Spleen (tissue), 13 donors: ENCODE data around the gene KIAA1210. TPM values are rescaled to one million over a fixed set of nuclear protein-coding genes. Genes with fewer than 3 reads are reported as not detected.

ENCODE experiments used
- DNase-seq: peaks from one replicate; pipeline ENCODE4 v3.0.0-alpha.2; 2020
- H3K27ac ChIP-seq, 8 donors: fragments of 200-600 bp; sonication (generic) in 7 of 8; 1 replicate in 4 of 8; 2 replicates in 4 of 8; pipeline versions ENCODE4 v1.5.0 to v1.8.0; 2016 to 2021; ENCODE audit warnings: inconsistent platforms in 4 of 8, mild to moderate bottlenecking in 4 of 8, moderate library complexity in 1 of 8
- H3K27me3 ChIP-seq, 7 donors: fragments of 200-600 bp; sonication (generic) in 6 of 7; replicated peaks in 1 of 7; 1 replicate in 4 of 7; 2 replicates in 3 of 7; pipeline versions ENCODE4 v1.5.0 to v1.8.0; 2016 to 2021; ENCODE audit warnings: inconsistent platforms in 3 of 7, mild to moderate bottlenecking in 1 of 7
- H3K36me3 ChIP-seq, 6 donors: fragments of 200-600 bp; sonication (generic) in 5 of 6; 1 replicate in 4 of 6; 2 replicates in 2 of 6; pipeline versions ENCODE4 v1.5.0 to v1.8.0; 2016 to 2021; ENCODE audit warnings: inconsistent platforms in 2 of 6
- H3K4me1 ChIP-seq, 6 donors: fragments of 200-600 bp; sonication (generic) in 5 of 6; 1 replicate in 3 of 6; 2 replicates in 3 of 6; pipeline versions ENCODE4 v1.5.0 to v1.8.0; 2016 to 2021; ENCODE audit warnings: inconsistent platforms in 3 of 6
- H3K4me3 ChIP-seq, 8 donors: fragments of 200-600 bp; sonication (generic) in 7 of 8; 1 replicate in 4 of 8; 2 replicates in 4 of 8; pipeline versions ENCODE4 v1.5.0 to v1.8.0; 2016 to 2021; ENCODE audit warnings: inconsistent platforms in 4 of 8, mild to moderate bottlenecking in 4 of 8, moderate library complexity in 2 of 8
- H3K9me3 ChIP-seq, 8 donors: fragments of 200-600 bp; sonication (generic) in 7 of 8; 1 replicate in 4 of 8; 2 replicates in 4 of 8; pipeline versions ENCODE4 v1.5.0 to v1.8.0; 2016 to 2021; ENCODE audit warnings: inconsistent platforms in 4 of 8
- POLR2A ChIP-seq, 3 donors: fragments of 450-650 bp; IDR thresholded peaks; one replicate each; pipeline ENCODE4 v1.5.1; 2017; ENCODE audit warnings: antibody characterized with exemption in 3 of 3, mild to moderate bottlenecking in 1 of 3
- POLR2AphosphoS5 ChIP-seq, 3 donors: sonication (generic); formaldehyde crosslinking; IDR thresholded peaks; one replicate each; pipeline ENCODE4 v1.5.1; 2017; ENCODE audit warnings: antibody characterized with exemption in 3 of 3
- WGBS, 5 donors: extraction: QIAGEN DNeasy Blood & Tissue Kit in 3 of 5; methylation state at CpG; one replicate each; pipeline versions ENCODE4 v1.1.5 to v1.1.7; 2013 to 2018; 5-methylcytosine and 5-hydroxymethylcytosine counted together
- intact Hi-C: fragments of 100-400 bp; cut with DNase I; formaldehyde crosslinking; loops from one replicate; pipeline ENCODE4 v1.15.0; 2023; ENCODE audit warnings: low total_unique reads
- long read RNA-seq, 2 donors: transcript quantifications; one replicate each; lab custom pipeline, GENCODE V29; 2026
- polyA plus RNA-seq, 3 donors: library from polyadenylated mRNA; stranded (reverse); fragments of 200-250 nt; gene quantifications; one replicate each; pipeline ENCODE4 v1.2.1, GENCODE V29; 2013
- total RNA-seq, 7 donors: library from RNA; depleted of rRNA in 3 of 7; stranded (reverse); fragments of >200 nt in 3 of 7; fragmentation: NEBNext Ultra II Directional in 4 of 7; extraction: Animal tissue kit (Norgen Biotek cat#: 25700) in 4 of 7; gene quantifications; one replicate each; pipeline versions ENCODE4 v1.1.0 to v1.2.1, GENCODE V29; 2016 to 2021
- TF ChIP-seq, protein P1 (sequence below), 11 experiments: fragments of 200-600 bp in 7 of 11; fragments of 450-650 bp in 4 of 11; sonication (generic) in 4 of 11; IDR thresholded peaks in 8 of 11; conservative IDR thresholded peaks in 3 of 11; 1 replicate in 7 of 11; 2 replicates in 4 of 11; pipeline versions ENCODE4 v1.4.0 to v1.8.0; 2016 to 2021; ENCODE audit warnings: antibody characterized with exemption in 11 of 11, inconsistent platforms in 4 of 11, mild to moderate bottlenecking in 1 of 11
- donor health status: healthy with polysubstance abuse.
- donor health status: DM: no; HTN: no; CAD: no; lungs with moderate emphysema.
- donor health status: DM: no; HTN: no; CAD: no.
- donor health status: Bipolar disorder and iron deficiency.
- donor health status: healthy.
- donor health status: DM: no; HTN: no; CAD: no.
- donor health status: DM: yes; HTN: yes; CAD: no.

KIAA1210 gene
- total RNA-seq (not detected), polyA plus RNA-seq (not detected)
- long read RNA-seq, donor 1 = 0 reads
- long read RNA-seq, donor 2 = 0 reads

DNA sequence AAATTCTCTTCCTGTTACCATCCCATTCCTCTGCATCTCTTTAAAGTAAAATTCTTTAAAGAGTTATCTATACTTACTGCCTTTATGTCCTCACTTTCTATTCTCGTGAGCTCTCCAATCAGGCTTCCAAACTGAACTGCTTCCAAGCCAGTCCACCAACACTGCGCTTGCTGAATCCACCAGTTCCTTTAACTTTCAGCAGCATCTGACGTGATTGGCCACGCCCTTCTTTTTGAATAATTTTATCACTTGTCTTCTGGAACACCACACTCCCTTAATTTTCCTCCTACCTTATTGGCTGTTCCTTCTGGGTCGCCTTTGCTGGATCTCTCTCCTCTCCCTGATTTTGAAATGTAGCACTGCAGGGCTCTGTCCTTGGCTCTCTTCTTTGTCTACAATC, at the start of gene KIAA1210:
KIAA1210 (minus strand) TSS at position 163 of the 400 bp plus-strand sequence. CDS start 4,170 bp downstream, outside the sequence.
- Histone ChIP-seq H3K4me3 (no peak within 1 kb of the TSS), H3K27me3 (peaks cover 0 to 11% (median 0%) of the 10 kb centered on the region in 7 donors), H3K36me3 (no peaks in the 10 kb centered on the region), H3K27ac (no peak within 1 kb of the TSS), H3K9me3 (no peaks in the 10 kb centered on the region), H3K4me1 (no peaks in the 10 kb centered on the region)
- TF ChIP-seq, protein P1, sequence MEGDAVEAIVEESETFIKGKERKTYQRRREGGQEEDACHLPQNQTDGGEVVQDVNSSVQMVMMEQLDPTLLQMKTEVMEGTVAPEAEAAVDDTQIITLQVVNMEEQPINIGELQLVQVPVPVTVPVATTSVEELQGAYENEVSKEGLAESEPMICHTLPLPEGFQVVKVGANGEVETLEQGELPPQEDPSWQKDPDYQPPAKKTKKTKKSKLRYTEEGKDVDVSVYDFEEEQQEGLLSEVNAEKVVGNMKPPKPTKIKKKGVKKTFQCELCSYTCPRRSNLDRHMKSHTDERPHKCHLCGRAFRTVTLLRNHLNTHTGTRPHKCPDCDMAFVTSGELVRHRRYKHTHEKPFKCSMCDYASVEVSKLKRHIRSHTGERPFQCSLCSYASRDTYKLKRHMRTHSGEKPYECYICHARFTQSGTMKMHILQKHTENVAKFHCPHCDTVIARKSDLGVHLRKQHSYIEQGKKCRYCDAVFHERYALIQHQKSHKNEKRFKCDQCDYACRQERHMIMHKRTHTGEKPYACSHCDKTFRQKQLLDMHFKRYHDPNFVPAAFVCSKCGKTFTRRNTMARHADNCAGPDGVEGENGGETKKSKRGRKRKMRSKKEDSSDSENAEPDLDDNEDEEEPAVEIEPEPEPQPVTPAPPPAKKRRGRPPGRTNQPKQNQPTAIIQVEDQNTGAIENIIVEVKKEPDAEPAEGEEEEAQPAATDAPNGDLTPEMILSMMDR (IDR thresholded peaks at IDR 0.05 in 8 of 11, conservative IDR thresholded peaks at IDR 0.05 in 3 of 11) = no peak
- no peak for TF ChIP-seq POLR2A (IDR thresholded peaks at IDR 0.05)
- no peak for TF ChIP-seq POLR2AphosphoS5 (IDR thresholded peaks at IDR 0.05)
- intact Hi-C loops = no loop called here
- DNase-seq = no peak
- WGBS, 5 donors = 40 to 83% (median 70%) methylated on average over 5 of the region's 5 CpGs

DNA sequence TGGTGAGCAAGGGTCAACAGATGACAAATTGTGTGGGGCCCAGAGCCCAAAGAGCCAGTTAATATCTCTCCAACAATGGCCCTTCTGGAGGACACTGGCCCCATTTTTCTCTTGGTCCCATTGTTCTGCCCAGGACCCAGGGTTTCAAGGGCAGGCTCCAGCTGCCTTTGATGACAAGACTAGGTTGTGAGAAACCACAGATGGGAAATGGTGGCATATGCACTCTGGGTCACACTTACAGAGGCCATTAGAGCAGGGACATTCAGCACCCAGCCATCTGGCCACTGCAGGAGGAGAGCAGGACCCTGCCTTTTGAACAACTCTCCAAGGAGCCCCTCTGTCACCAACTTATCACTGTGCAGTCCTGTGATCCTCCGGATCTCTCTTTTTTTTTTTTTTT, 49.7 kb upstream of the KIAA1210 start:
- intact Hi-C loops = no loop called here
- WGBS, 5 donors = 0 to 87% (median 83%) methylated on average over 1 of the region's 1 CpG; no CpG with 5 or more reads in 1 of the 5 donors

DNA sequence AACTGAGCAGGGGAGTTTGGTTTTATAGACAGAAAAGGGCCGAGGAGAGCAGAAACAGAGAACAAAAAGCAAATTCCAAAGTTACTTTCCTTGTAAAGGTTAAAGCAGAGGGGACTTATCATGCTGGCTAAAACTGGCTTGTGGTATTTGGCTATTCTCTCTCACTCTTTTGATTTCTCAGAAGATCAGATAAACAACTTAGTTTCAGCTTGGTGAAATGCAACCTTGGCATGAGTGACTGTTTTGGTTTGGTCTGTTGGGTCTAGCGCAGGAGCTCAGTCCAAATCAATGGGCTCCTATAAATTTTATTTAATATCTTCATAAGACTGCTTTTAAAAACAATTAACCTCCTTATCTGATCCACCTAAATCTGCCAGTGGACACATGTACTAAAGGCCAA, 47.3 kb upstream of the KIAA1210 start:
- Histone ChIP-seq H3K36me3 (no peaks in the 10 kb centered on the region), H3K9me3 (no peaks in the 10 kb centered on the region), H3K27ac (no peak overlapping the region), H3K4me3 (no peak overlapping the region), H3K4me1 (no peaks in the 10 kb centered on the region), H3K27me3 (no peaks in the 10 kb centered on the region)
- intact Hi-C loops = no loop called here
- DNase-seq = no peak
- TF ChIP-seq POLR2A (IDR thresholded peaks at IDR 0.05) (no peak), POLR2AphosphoS5 (IDR thresholded peaks at IDR 0.05) (no peak)
- TF ChIP-seq, protein P1 (IDR thresholded peaks at IDR 0.05 in 8 of 11, conservative IDR thresholded peaks at IDR 0.05 in 3 of 11) = no peak
- WGBS, 5 donors = 60 to 94% (median 85%) methylated on average over 2 of the region's 2 CpGs

More for the DNA sequence above, 49.7 kb upstream of the KIAA1210 start:
- H3K4me1 ChIP-seq = no peaks in the 10 kb centered on the region
- no peak for TF ChIP-seq POLR2A (IDR thresholded peaks at IDR 0.05)
- TF ChIP-seq POLR2AphosphoS5 (IDR thresholded peaks at IDR 0.05) = no peak
- TF ChIP-seq, protein P1 (IDR thresholded peaks at IDR 0.05 in 8 of 11, conservative IDR thresholded peaks at IDR 0.05 in 3 of 11) = no peak
- H3K4me3 ChIP-seq = no peak overlapping the region
- H3K27ac ChIP-seq = no peak overlapping the region
- no peaks in the 10 kb centered on the region for H3K27me3 ChIP-seq
- no peaks in the 10 kb centered on the region for H3K9me3 ChIP-seq
- no peak for DNase-seq
- H3K36me3 ChIP-seq = no peaks in the 10 kb centered on the region

DNA sequence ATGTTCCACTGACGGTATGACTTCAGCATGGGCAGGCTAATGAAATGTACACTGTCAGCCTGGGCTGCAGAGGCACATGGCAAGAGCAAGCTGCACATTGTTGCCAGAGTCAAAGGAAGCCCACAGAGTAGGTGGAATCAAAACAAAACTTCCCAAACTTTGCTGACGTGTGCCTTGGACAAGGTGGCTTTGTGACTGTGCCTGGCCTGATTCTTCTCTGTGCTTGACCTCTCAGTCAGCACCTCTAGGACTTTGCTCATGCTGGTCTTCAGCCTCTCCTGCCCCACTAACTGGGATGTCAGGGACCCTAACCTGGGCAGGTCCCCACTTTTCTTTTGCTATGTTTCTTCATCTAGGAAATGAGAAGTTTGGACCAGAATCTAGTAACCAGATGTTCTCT, 40.5 kb upstream of the KIAA1210 start:
- Histone ChIP-seq H3K36me3 (no peaks in the 10 kb centered on the region), H3K4me3 (no peak overlapping the region), H3K27me3 (no peaks in the 10 kb centered on the region), H3K27ac (no peak overlapping the region), H3K9me3 (no peaks in the 10 kb centered on the region), H3K4me1 (no peaks in the 10 kb centered on the region)
- TF ChIP-seq POLR2AphosphoS5 (IDR thresholded peaks at IDR 0.05) = no peak
- TF ChIP-seq, protein P1 (IDR thresholded peaks at IDR 0.05 in 8 of 11, conservative IDR thresholded peaks at IDR 0.05 in 3 of 11) = no peak
- TF ChIP-seq POLR2A (IDR thresholded peaks at IDR 0.05) = no peak
- no peak for DNase-seq
- intact Hi-C loops = no loop called here
- WGBS, 5 donors = 34 to 100% (median 44%) methylated on average over 1 to 2 of the region's 2 CpGs
